NB4 (cell line): Measurements from ENCODE around the gene FERD3L.
A peak's percentile ranks its signal among the peaks of the same experiment; 100 is the strongest.
"Not testable (repeated sequence)": the region's sequence is repeated elsewhere in the genome, so short reads cannot be mapped to it uniquely, and the experiment has no call there.

ENCODE experiments used
- DNase-seq: peaks from one replicate; pipeline ENCODE4 v3.0.0; 2010; ENCODE audit warnings: low read depth
- H3K4me3 ChIP-seq: one replicate; pipeline ENCODE4 v1.5.1; 2011; ENCODE audit warnings: mild to moderate bottlenecking, low read depth, low read length, moderate library complexity
- CTCF ChIP-seq: IDR thresholded peaks from one replicate; pipeline ENCODE4 v1.5.1; 2012; ENCODE audit warnings: low read depth, low read length
- MAX ChIP-seq: IDR thresholded peaks from 2 replicates; pipeline ENCODE4 v1.6.1; 2011; ENCODE audit warnings: low read depth, low read length
- MYC ChIP-seq: IDR thresholded peaks from 2 replicates; pipeline ENCODE4 v1.6.1; 2011; ENCODE audit warnings: low read depth, low read length
- POLR2A ChIP-seq: IDR thresholded peaks from 2 replicates; pipeline ENCODE4 v1.6.1; 2011; ENCODE audit warnings: mild to moderate bottlenecking; ENCODE audit not compliant: insufficient read length; ENCODE audit errors: extremely low read depth

FERD3L gene

GRCh38 chr7:19144661-19145433 lies at the start of gene FERD3L:
Gene FERD3L, minus strand, starts transcription at chr7:19145421. Its CDS starts 59 bp downstream, at chr7:19145362.
- H3K4me3 ChIP-seq: no peak within 1 kb of the TSS
- TF ChIP-seq POLR2A (no peak), CTCF (no peak), MYC (no peak), MAX (no peak)
- no peak for DNase-seq

- not testable (repeated sequence) for H3K4me3 ChIP-seq, DNase-seq
Measured at GRCh38 chr7:19194417-19194816, 49.2 kb upstream of the FERD3L start.

DNA sequence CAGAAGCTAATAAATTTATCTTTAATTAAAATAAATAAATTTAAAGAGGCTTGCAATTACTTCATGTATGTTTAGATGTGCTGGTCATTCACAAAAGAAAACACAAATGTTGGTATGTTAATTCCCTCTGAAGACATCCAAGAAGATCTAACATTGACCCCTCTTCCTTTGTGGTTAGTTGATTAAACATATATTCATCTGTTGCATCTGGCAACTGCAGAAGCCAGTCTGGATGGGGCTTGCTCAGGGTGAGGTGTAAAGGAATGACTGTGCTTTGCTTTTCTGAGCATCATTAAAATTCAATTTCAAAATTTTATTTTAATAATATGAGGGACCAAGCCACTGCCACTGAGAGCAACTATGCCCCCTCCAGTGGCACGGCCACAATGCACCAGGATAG lies 36.4 kb upstream of the FERD3L start:
- DNase-seq: no peak
- H3K4me3 ChIP-seq: no peak overlapping the region
- TF ChIP-seq MYC: no peak
- TF ChIP-seq CTCF: no peak
- no peak for TF ChIP-seq MAX
- TF ChIP-seq POLR2A: no peak

DNA sequence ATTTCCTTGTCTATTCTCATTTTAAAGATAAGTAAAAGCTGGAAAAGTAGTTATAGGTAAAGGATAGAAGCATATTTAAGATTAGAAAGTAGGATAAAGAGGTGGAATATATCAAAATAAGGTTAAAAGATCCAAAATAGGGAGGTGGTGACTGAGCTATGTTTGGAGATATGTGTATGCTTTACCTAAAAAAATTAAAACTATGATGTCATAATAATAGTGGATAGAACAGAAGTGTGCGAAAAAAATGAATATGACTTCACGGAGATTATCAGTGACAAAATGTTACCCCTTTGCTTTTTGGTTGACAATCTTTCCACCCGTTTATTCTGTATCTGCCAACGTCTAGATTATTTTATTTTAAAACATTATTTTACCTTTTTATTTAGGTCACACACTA lies 33.4 kb upstream of the FERD3L start:
- no peak for DNase-seq
- no peak overlapping the region for H3K4me3 ChIP-seq
- TF ChIP-seq POLR2A (no peak), CTCF (no peak), MYC (no peak), MAX (no peak)

DNA sequence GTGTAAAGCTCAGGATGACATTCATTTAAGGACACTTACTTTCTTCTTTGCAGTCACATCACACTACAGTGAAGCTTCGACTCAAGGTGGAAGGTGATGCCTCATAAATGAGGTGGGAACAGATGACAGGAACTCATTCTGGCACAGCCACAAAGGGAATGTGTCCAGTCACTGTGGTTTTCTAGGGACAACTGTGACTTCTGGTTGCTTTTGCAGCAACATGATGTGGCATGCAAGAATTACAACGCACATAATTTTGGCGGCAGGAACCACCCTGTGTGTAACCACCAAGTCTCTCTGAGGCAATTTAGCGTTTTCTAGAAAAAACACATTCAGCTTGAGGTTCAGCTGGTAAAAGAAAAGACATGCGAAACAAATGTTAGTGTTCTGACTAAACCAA lies 32.0 kb upstream of the FERD3L start:
- no peak for TF ChIP-seq MAX
- no peak for TF ChIP-seq POLR2A
- TF ChIP-seq MYC: no peak
- TF ChIP-seq CTCF: no peak
- DNase-seq: peak; percentile 30
- no peak overlapping the region for H3K4me3 ChIP-seq

DNA sequence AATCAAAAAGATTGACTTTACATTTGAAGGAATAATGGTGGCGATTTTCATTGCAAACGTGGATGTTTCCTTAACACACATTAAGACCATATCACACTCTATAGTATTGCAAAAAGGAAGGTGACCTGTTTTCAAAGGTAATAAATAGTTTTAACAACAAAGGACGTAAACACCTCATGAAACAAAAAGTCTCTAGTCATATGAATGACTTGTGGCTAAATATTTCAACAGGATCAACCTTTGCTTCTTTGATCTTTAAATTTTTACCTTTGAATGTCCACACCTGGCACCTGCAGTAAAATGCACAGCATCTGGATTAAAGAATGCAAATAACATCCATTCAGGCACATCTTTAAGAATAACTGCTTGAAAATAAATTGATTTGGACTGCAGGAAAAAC lies 30.0 kb upstream of the FERD3L start:
- H3K4me3 ChIP-seq: no peak overlapping the region
- no peak for DNase-seq
- no peak for TF ChIP-seq MYC
- no peak for TF ChIP-seq CTCF
- TF ChIP-seq MAX: no peak
- TF ChIP-seq POLR2A: no peak
